ENCODE results near the gene LYSMD3.

LYSMD3 gene

GRCh38 chr5:90563108-90563507 lies 33.7 kb upstream of the LYSMD3 start:
- TF ChIP-seq CTCF (IDR thresholded peaks at IDR 0.05; ENCODE audit: borderline replicate concordance, control extremely low read depth, extremely low read depth, insufficient read depth, missing control alignments): no peak
- in situ Hi-C loops (cut with MboI; ENCODE audit: low sequenced_read_pairs, unreplicated experiment): no loop called here
- DNase-seq (ENCODE audit: low spot score): no peak

- no peak for DNase-seq (ENCODE audit: low spot score)
- TF ChIP-seq CTCF (IDR thresholded peaks at IDR 0.05; ENCODE audit: borderline replicate concordance, control extremely low read depth, extremely low read depth, insufficient read depth, missing control alignments): no peak
- in situ Hi-C loops (cut with MboI; ENCODE audit: low sequenced_read_pairs, unreplicated experiment): no loop called here
These were observed 33.0 kb upstream of the LYSMD3 start for GRCh38 chr5:90562341-90562740.

GRCh38 chr5:90561766-90562165 lies 32.4 kb upstream of the LYSMD3 start:
- no peak for DNase-seq (ENCODE audit: low spot score)
- no peak for TF ChIP-seq CTCF (IDR thresholded peaks at IDR 0.05; ENCODE audit: borderline replicate concordance, control extremely low read depth, extremely low read depth, insufficient read depth, missing control alignments)
- in situ Hi-C loops (cut with MboI; ENCODE audit: low sequenced_read_pairs, unreplicated experiment): no loop called here

- no peak for TF ChIP-seq CTCF (IDR thresholded peaks at IDR 0.05; ENCODE audit: borderline replicate concordance, control extremely low read depth, extremely low read depth, insufficient read depth, missing control alignments)
- no peak for DNase-seq (ENCODE audit: low spot score)
- in situ Hi-C loops (cut with MboI; ENCODE audit: low sequenced_read_pairs, unreplicated experiment): no loop called here
These were observed 31.4 kb upstream of the LYSMD3 start for GRCh38 chr5:90560771-90561170.

GRCh38 chr5:90558344-90559192 lies 29.2 kb upstream of the LYSMD3 start, which contains the start of gene ADGRV1:
Gene ADGRV1, plus strand, starts transcription at chr5:90558797. Its CDS starts 99 bp downstream, at chr5:90558896.
- TF ChIP-seq CTCF (IDR thresholded peaks at IDR 0.05; ENCODE audit: borderline replicate concordance, control extremely low read depth, extremely low read depth, insufficient read depth, missing control alignments): no peak
- DNase-seq (ENCODE audit: low spot score): peak; percentile 43
- in situ Hi-C loops (cut with MboI; ENCODE audit: low sequenced_read_pairs, unreplicated experiment): no loop called here

- in situ Hi-C loops (cut with MboI; ENCODE audit: low sequenced_read_pairs, unreplicated experiment): no loop called here
- DNase-seq (ENCODE audit: low spot score): no peak
- no peak for TF ChIP-seq CTCF (IDR thresholded peaks at IDR 0.05; ENCODE audit: borderline replicate concordance, control extremely low read depth, extremely low read depth, insufficient read depth, missing control alignments)
These were observed 28.5 kb upstream of the LYSMD3 start for GRCh38 chr5:90557871-90558270.
